Gastrocnemius medialis (tissue), 4 donors: ENCODE results near the gene NCK2. TPM values are rescaled to one million over a fixed set of nuclear protein-coding genes. Genes with fewer than 3 reads are reported as not detected.
A peak's percentile ranks its signal among the peaks of the same experiment; 100 is the strongest.

Experiments
- ATAC-seq, 2 donors: fragments of 150-250 bp; one replicate each; pipeline ENCODE4 v1.9.1; 2016
- DNase-seq, 2 donors: peaks; one replicate each; pipeline ENCODE4 v3.0.0-alpha.2; 2019
- H3K27ac ChIP-seq, 4 donors: fragments of 200-600 bp; sonication (generic); 1 replicate in 1 of 4; 2 replicates in 3 of 4; pipeline ENCODE4 v1.5.1; 2016 to 2018; ENCODE audit warnings: mild to moderate bottlenecking in 2 of 4, moderate library complexity in 1 of 4
- H3K27me3 ChIP-seq, 3 donors: fragments of 200-600 bp; sonication (generic) in 2 of 3; 1 replicate in 1 of 3; 2 replicates in 2 of 3; pipeline versions ENCODE4 v1.5.1 to v1.6.0; 2016 to 2019; ENCODE audit warnings: mild to moderate bottlenecking in 1 of 3, moderate library complexity in 1 of 3
- H3K36me3 ChIP-seq, 2 donors: fragments of 200-600 bp; sonication (generic) in 1 of 2; one replicate each; pipeline ENCODE4 v1.5.1; 2017 to 2018
- H3K4me1 ChIP-seq, 2 donors: fragments of 200-600 bp; sonication (generic) in 1 of 2; one replicate each; pipeline ENCODE4 v1.5.1; 2016 to 2017; ENCODE audit warnings: mild to moderate bottlenecking in 2 of 2
- H3K4me3 ChIP-seq, 4 donors: fragments of 200-600 bp; sonication (generic) in 3 of 4; 1 replicate in 1 of 4; 2 replicates in 3 of 4; pipeline ENCODE4 v1.5.1; 2016 to 2019; ENCODE audit warnings: mild to moderate bottlenecking in 2 of 4
- H3K9me3 ChIP-seq, 3 donors: fragments of 200-600 bp; sonication (generic) in 2 of 3; 1 replicate in 1 of 3; 2 replicates in 2 of 3; pipeline ENCODE4 v1.5.1; 2016 to 2019
- CTCF ChIP-seq, 5 experiments: fragments of 450-650 bp in 3 of 5; fragments of 200-600 bp in 2 of 5; sonication (generic) in 2 of 5; IDR thresholded peaks in 4 of 5; conservative IDR thresholded peaks in 1 of 5; 1 replicate in 4 of 5; 2 replicates in 1 of 5; pipeline ENCODE4 v1.5.1; 2016 to 2019; ENCODE audit warnings: antibody characterized with exemption in 5 of 5, mild to moderate bottlenecking in 3 of 5, moderate library complexity in 3 of 5
- POLR2A ChIP-seq, 2 donors: fragments of 450-650 bp; IDR thresholded peaks; one replicate each; pipeline ENCODE4 v1.6.1; 2017; ENCODE audit warnings: antibody characterized with exemption in 2 of 2, mild to moderate bottlenecking in 2 of 2, moderate library complexity in 2 of 2
- in situ Hi-C, 4 donors: fragments of 200-750 bp; cut with MboI; loops; one replicate each; pipeline versions ENCODE4 v1.15.0 to v1.8.0; 2017; ENCODE audit warnings: low sequenced_read_pairs in 4 of 4
- intact Hi-C: fragments of 100-400 bp; cut with DNase I; formaldehyde crosslinking; loops from one replicate; pipeline ENCODE4 v1.15.1; 2023; ENCODE audit warnings: low total_unique reads
- total RNA-seq, 4 donors: library from RNA; depleted of rRNA; stranded (reverse); fragments of >200 nt; gene quantifications; one replicate each; pipeline versions ENCODE4 v1.1.0 to v1.2.3, GENCODE V29; 2016

Gene NCK2
- total RNA-seq, 4 donors from 2014 or later = 46.7 to 86.1 (median 57.9) TPM

- Histone ChIP-seq H3K27ac (peak overlapping the region in 1 of 4 donors; percentile 18), H3K4me1 (peaks cover 46 to 58% of the 10 kb centered on the region in 2 donors), H3K27me3 (no peaks in the 10 kb centered on the region), H3K4me3 (no peak overlapping the region), H3K36me3 (no peaks in the 10 kb centered on the region), H3K9me3 (no peaks in the 10 kb centered on the region)
- in situ Hi-C loops (no loop called here), intact Hi-C loops (no loop called here)
- ATAC-seq (no peak), DNase-seq (no peak)
- TF ChIP-seq POLR2A (IDR thresholded peaks at IDR 0.05) = no peak
- TF ChIP-seq CTCF (IDR thresholded peaks at IDR 0.05 in 4 of 5, conservative IDR thresholded peaks at IDR 0.05 in 1 of 5) = no peak
These were observed 138.3 kb downstream of the NCK2 start for GRCh38 chr2:105882920-105883435.

- DNase-seq (no peak), ATAC-seq (peak; percentile 38 to 43)
- peaks cover 46 to 54% of the 10 kb centered on the region in 2 donors for H3K4me1 ChIP-seq
- no peak overlapping the region for H3K4me3 ChIP-seq
- in situ Hi-C loops (no loop called here), intact Hi-C loops (no loop called here)
- no peaks in the 10 kb centered on the region for H3K9me3 ChIP-seq
- H3K27me3 ChIP-seq = no peaks in the 10 kb centered on the region
- peak overlapping the region in 3 of 4 donors; percentile 43 to 75 (median 62) for H3K27ac ChIP-seq
- TF ChIP-seq POLR2A (IDR thresholded peaks at IDR 0.05) = no peak
- no peak for TF ChIP-seq CTCF (IDR thresholded peaks at IDR 0.05 in 4 of 5, conservative IDR thresholded peaks at IDR 0.05 in 1 of 5)
- H3K36me3 ChIP-seq = no peaks in the 10 kb centered on the region
These were observed 139.4 kb downstream of the NCK2 start for GRCh38 chr2:105883911-105884694.

- no peak for ATAC-seq
- H3K9me3 ChIP-seq = no peaks in the 10 kb centered on the region
- in situ Hi-C loops = no loop called here
- peaks cover 46 to 54% of the 10 kb centered on the region in 2 donors for H3K4me1 ChIP-seq
- TF ChIP-seq POLR2A (IDR thresholded peaks at IDR 0.05) = no peak
- TF ChIP-seq CTCF (IDR thresholded peaks at IDR 0.05 in 4 of 5, conservative IDR thresholded peaks at IDR 0.05 in 1 of 5) = no peak
- H3K4me3 ChIP-seq = no peak overlapping the region
- peak overlapping the region; percentile 50 to 75 (median 58) for H3K27ac ChIP-seq
- H3K36me3 ChIP-seq = no peaks in the 10 kb centered on the region
- H3K27me3 ChIP-seq = no peaks in the 10 kb centered on the region
- intact Hi-C loops = no loop called here
- DNase-seq = no peak
These were observed 140.7 kb downstream of the NCK2 start for GRCh38 chr2:105885456-105885855.

GRCh38 chr2:105886029-105886454, 141.3 kb downstream of the NCK2 start:
- in situ Hi-C loops (no loop called here), intact Hi-C loops (no loop called here)
- peaks cover 46 to 54% of the 10 kb centered on the region in 2 donors for H3K4me1 ChIP-seq
- peak overlapping the region; percentile 50 to 75 (median 58) for H3K27ac ChIP-seq
- peak; percentile 78 to 80 for ATAC-seq
- H3K36me3 ChIP-seq = no peaks in the 10 kb centered on the region
- H3K4me3 ChIP-seq = no peak overlapping the region
- no peak for TF ChIP-seq CTCF (IDR thresholded peaks at IDR 0.05 in 4 of 5, conservative IDR thresholded peaks at IDR 0.05 in 1 of 5)
- TF ChIP-seq POLR2A (IDR thresholded peaks at IDR 0.05) = no peak
- no peaks in the 10 kb centered on the region for H3K9me3 ChIP-seq
- no peaks in the 10 kb centered on the region for H3K27me3 ChIP-seq
- DNase-seq = no peak
